ENCODE results near the gene SAA1. TPM values are rescaled to one million over a fixed set of nuclear protein-coding genes. Genes with fewer than 3 reads are reported as not detected.
"Not testable (repeated sequence)": the region's sequence is repeated elsewhere in the genome, so short reads cannot be mapped to it uniquely, and the experiment has no call there.

SAA1 gene
- total RNA-seq, 1 donor from 2014 or later = 56.2 TPM

DNA sequence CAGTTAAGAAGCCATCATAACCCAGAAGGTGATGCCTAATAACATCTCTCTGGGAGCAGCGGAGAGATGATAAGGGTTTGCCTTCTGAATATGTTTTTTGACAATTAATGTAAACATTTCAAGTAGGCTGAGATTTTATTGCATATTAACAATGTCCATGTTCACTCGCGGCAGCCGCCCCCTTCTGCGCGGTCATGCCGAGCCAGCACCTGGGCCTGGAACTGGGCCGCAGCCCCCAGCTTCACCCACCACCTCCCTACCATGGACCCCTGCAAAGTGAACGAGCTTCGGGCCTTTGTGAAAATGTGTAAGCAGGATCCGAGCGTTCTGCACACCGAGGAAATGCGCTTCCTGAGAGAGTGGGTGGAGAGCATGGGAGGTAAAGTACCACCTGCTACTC is 4.3 kb upstream of the SAA1 start:
- ATAC-seq = no peak

DNA sequence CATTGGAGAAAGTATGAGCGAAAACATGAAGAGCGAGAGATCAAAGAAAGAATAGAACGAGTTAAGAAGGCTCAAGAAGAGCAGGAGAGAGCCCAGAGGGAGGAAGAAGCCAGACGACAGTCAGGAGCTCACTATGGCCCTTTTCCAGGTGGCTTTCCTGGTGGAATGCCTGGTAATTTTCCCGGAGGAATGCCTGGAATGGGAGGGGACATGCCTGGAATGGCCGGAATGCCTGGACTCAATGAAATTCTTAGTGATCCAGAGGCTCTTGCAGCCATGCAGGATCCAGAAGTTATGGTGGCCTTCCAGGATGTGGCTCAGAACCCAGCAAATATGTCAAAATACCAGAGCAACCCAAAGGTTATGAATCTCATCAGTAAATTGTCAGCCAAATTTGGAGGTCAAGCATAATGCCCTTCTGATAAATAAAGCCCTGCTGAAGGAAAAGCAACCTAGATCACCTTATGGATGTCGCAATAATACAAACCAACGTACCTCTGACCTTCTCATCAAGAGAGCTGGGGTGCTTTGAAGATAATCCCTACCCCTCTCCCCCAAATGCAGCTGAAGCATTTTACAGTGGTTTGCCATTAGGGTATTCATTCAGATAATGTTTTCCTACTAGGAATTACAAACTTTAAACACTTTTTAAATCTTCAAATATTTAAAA is 3.2 kb upstream of the SAA1 start:
- not testable (repeated sequence) for ATAC-seq

- no peak for ATAC-seq
Observed at GRCh38 chr11:18264035-18264434, 2.0 kb upstream of the SAA1 start.

- ATAC-seq = no peak
Observed at GRCh38 chr11:18264677-18265555, 1.1 kb upstream of the SAA1 start.

GRCh38 chr11:18267335-18268133 is 1.5 kb downstream of the SAA1 start:
- ATAC-seq = peak; percentile 83

DNA sequence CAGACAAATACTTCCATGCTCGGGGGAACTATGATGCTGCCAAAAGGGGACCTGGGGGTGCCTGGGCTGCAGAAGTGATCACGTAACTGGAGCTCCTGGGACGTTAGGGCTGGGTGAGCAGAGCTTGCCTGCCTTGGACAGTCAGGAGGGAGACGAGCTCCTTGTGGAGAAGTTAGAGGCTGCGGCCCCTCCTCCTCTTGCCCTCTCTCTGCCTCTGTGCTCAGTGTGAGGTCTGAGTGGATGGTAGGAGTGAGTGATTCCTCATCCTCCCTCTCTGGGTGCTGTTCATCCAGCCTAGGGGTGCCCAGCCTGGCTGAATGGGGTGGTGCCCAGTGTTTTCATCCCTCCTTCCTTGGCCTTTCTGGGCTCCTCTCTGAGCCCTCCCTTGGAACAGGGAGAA is 3.2 kb downstream of the SAA1 start:
- ATAC-seq = not testable (repeated sequence)

DNA sequence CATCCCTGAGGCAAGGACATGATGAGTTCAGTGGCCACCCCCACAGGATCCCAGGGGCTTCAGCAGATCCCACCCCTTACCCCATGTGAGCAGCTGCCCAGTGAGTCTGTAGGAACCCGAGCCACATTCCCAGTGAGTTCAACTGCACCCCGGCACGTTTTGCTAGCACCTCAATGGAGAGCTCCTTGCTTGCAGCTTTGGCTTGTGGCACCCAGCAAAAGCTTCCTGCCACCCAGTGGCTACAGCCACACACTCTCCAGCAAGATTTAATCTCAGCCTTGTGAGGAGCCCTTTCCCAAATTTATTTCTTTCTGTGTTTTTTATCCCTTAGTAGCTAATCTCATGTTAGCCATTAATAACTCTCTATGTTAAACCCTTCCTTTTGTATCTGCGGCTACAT is 4.0 kb downstream of the SAA1 start:
- ATAC-seq = no peak

- ATAC-seq = no peak
Observed at GRCh38 chr11:18271206-18271605, 5.1 kb downstream of the SAA1 start.

GRCh38 chr11:18277565-18278271 is 11.7 kb downstream of the SAA1 start:
- no peak for ATAC-seq

- ATAC-seq = no peak
Observed at GRCh38 chr11:18280438-18281045, 14.5 kb downstream of the SAA1 start.

DNA sequence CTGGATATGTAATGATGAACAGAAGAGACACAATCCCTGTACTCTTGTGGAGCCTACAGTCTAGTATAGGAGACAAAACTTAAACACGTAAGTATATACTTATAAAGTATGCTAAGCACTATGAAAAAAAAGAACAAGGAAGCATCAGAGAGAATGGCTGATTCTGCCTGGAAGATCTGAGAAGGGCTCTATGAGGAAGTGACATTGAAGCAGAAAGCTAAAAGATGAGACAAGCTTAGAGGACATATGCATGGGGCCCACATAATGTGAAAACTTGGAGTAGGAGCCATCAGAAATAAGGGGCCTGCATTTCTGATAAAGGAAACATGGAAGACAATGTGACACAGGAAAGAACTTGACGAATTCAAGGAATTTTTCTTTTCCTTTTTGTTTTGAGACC is 16.6 kb downstream of the SAA1 start:
- ATAC-seq = no peak

DNA sequence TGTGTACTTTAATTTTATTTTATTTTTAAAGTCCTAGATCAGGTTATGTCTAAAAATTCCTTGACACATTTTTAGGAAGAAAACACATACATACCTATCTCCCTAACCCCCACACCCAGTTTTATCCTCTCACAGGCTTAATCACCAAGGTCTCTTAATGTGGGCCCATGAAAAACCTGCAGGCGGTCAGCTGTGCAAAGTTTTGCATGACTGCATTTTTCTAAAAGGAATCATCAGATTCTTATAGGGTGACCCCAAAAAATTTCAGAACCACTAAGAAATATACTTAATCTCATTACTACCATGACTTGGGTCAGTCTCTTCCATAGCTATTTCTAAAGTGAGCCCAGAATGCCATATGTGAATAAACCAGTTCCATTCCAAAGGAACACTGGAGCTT is 19.8 kb downstream of the SAA1 start:
- no peak for ATAC-seq

DNA sequence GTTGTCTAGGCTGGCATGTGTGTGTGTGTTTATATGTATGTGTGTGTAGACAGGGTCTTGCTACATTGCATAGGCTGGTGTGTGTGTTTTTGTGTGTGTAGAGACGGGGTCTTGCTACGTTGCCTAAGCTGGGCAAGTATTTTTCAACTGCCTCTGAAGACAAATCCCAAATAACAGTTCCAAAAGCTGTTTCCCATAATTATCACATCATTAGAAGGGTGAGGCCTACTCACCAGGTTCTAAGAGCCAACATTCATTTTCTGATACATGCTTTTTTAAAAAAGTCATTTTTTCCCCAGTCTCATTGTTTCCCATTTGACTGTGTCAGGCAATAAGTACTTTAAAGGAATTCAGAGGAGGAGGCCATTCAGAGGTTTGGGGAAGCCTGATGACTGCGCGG is 22.8 kb downstream of the SAA1 start:
- no peak for ATAC-seq

DNA sequence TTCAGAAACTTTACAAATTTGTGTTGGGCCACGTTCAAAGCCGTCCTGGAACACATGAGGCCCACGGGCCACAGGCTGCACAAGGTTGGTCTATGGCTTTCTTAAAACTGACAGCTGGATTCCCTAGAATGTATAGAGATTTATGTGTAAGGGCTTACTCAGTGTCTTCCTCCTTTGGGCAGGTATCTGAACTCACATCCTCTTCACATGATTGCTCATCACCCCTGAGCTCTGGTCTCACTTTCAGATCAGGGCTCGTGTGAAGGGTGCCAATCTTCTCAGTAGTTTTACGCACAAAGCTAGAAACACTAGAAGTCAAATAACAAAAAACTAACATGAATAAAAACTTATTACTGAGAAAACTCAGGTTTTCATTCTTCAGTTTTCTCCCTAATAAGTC is 28.8 kb downstream of the SAA1 start:
- no peak for ATAC-seq

DNA sequence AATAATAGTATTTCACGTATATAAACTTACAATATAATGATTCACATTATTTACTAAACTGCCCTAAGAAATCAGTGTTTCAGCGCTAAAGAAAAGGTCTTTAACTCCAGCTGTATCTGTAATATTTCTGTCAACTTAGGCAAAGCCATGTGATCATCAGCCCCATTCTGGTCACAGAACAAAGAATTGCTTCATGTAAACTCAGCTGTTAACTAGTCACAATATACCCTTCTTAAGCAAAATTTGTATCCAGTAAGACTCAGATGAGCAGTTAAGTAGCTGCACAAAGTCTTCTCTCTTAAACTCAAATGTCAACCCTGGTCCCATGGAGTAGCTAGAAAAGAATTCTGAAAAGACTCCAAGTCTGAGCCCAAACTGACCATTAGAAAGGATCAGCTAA is 29.3 kb downstream of the SAA1 start:
- no peak for ATAC-seq

DNA sequence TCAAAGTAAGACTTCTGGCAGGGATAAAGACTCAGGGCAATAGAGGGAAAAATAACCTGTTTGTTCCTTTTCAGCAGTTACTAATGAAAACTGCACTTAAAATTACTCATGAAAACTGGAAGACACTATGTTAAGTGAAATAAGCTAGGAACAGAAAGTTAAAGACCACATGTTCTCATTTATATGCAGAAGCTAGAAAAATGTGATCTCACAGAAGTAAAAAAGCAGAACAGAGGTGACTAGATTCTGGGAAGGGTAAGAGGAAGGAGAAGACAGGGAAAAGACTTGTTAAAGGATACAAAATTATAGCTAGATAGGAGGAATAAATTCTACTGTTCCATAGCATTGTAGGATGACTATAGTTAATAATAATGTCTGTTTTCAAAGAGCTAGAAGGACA is 33.7 kb downstream of the SAA1 start:
- no peak for ATAC-seq

- peak; percentile 67 for ATAC-seq
Observed at GRCh38 chr11:18304745-18305144, 38.7 kb downstream of the SAA1 start.

GRCh38 chr11:18307461-18308139 is 41.5 kb downstream of the SAA1 start:
- peak; percentile 48 for ATAC-seq

GRCh38 chr11:18308242-18308641 is 42.2 kb downstream of the SAA1 start:
- no peak for ATAC-seq

DNA sequence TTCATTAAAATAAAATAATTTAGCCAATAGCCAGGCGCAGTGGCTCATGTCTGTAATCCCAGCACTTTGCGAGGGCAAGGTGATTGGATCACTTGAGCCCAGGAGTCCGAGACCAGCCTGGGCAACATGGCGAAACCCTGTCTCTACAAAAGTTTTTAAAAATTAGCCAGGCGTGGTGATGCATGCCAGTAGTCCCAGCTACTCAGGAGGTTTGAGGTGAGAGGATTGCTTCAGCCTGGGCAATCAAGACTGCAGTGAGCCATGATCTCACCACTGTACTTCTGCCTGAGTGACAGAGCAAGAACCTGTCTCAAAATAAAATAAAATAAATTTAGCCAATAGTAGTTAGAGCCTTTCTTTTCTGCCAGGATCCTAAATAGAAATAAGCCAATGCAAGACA is 43.6 kb downstream of the SAA1 start:
- peak; percentile 35 for ATAC-seq

- peak; percentile 86 for ATAC-seq
Observed at GRCh38 chr11:18310800-18311340, 44.8 kb downstream of the SAA1 start.
